Hepatocyte (in vitro differentiated cells): ENCODE measurements around the gene COL19A1. TPM values are rescaled to one million over a fixed set of nuclear protein-coding genes. Genes with fewer than 3 reads are reported as not detected.

Experiments
- DNase-seq: peaks from one replicate; pipeline ENCODE4 v3.0.0-alpha.2; 2016; ENCODE audit warnings: low spot score
- H2AFZ ChIP-seq: fragments of 200-600 bp; sonication (generic); 2 replicates; pipeline ENCODE4 v1.6.0; 2016; ENCODE audit warnings: antibody characterized with exemption, mild to moderate bottlenecking
- H3K27ac ChIP-seq: fragments of 200-600 bp; sonication (generic); 2 replicates; pipeline ENCODE4 v1.5.1; 2016; ENCODE audit warnings: mild to moderate bottlenecking
- H3K27me3 ChIP-seq: fragments of 200-600 bp; sonication (generic); 2 replicates; pipeline ENCODE4 v1.6.1; 2016
- H3K36me3 ChIP-seq: fragments of 200-600 bp; sonication (generic); replicated peaks from 2 replicates; pipeline ENCODE4 v1.5.1; 2016; ENCODE audit warnings: low read depth; ENCODE audit not compliant: insufficient read depth
- H3K4me1 ChIP-seq: fragments of 200-600 bp; sonication (generic); 2 replicates; pipeline ENCODE4 v1.5.1; 2016; ENCODE audit warnings: mild to moderate bottlenecking, moderate library complexity; ENCODE audit not compliant: insufficient read depth
- H3K4me2 ChIP-seq: fragments of 200-600 bp; sonication (generic); 2 replicates; pipeline ENCODE4 v1.6.0; 2016
- H3K4me3 ChIP-seq: fragments of 200-600 bp; sonication (generic); 2 replicates; pipeline ENCODE4 v1.5.1; 2016; ENCODE audit warnings: mild to moderate bottlenecking
- H3K79me2 ChIP-seq: fragments of 200-600 bp; sonication (generic); 2 replicates; pipeline ENCODE4 v1.6.0; 2017; ENCODE audit warnings: mild to moderate bottlenecking
- H3K9me2 ChIP-seq: fragments of 200-600 bp; sonication (generic); replicated peaks from 2 replicates; pipeline ENCODE4 v1.6.0; 2017; ENCODE audit warnings: mild to moderate bottlenecking; ENCODE audit not compliant: insufficient read depth
- H3K9me3 ChIP-seq: fragments of 200-600 bp; sonication (generic); 2 replicates; pipeline ENCODE4 v1.5.1; 2016; ENCODE audit warnings: low read depth, mild to moderate bottlenecking
- H4K20me1 ChIP-seq: fragments of 200-600 bp; sonication (generic); 2 replicates; pipeline ENCODE4 v1.6.0; 2016; ENCODE audit warnings: mild to moderate bottlenecking; ENCODE audit not compliant: insufficient read depth, poor library complexity, severe bottlenecking
- EZH2 ChIP-seq: fragments of 200-600 bp; sonication (generic); IDR thresholded peaks from 2 replicates; pipeline ENCODE4 v1.6.1; 2016; ENCODE audit warnings: antibody characterized with exemption, mild to moderate bottlenecking, borderline replicate concordance
- EZH2phosphoT487 ChIP-seq: fragments of 200-600 bp; sonication (generic); IDR thresholded peaks from one replicate; pipeline ENCODE4 v1.6.1; 2018; ENCODE audit warnings: antibody characterized with exemption, mild to moderate bottlenecking, low read depth, moderate library complexity; ENCODE audit not compliant: unreplicated experiment, severe bottlenecking
- WGBS: methylation state at CpG from one replicate; pipeline ENCODE4 v1.1.6; 2016; ENCODE audit warnings: low lambda C conversion rate; ENCODE audit errors: missing lambda C conversion rate; 5-methylcytosine and 5-hydroxymethylcytosine counted together
- polyA plus RNA-seq: library from polyadenylated mRNA; unstranded; fragments of >200 nt; fragmentation: Nextera tagmentation; extraction: Ambion mirVana; gene quantifications from 2 replicates; pipeline ENCODE4 v1.2.1, GENCODE V29; 2016
- total RNA-seq: library from RNA; depleted of rRNA; stranded (reverse); fragments of >200 nt; gene quantifications from 2 replicates; pipeline ENCODE4 v1.2.3, GENCODE V29; 2014
- TF ChIP-seq, protein P1 (sequence below): fragments of 200-600 bp; sonication (generic); IDR thresholded peaks from 2 replicates; pipeline ENCODE4 v1.5.1; 2016; ENCODE audit warnings: antibody characterized with exemption, mild to moderate bottlenecking; ENCODE audit not compliant: poor library complexity

COL19A1 gene
- total and polyA plus RNA-seq, 2 experiments from 2014 or later, result 1.1 to 1.2 TPM

DNA sequence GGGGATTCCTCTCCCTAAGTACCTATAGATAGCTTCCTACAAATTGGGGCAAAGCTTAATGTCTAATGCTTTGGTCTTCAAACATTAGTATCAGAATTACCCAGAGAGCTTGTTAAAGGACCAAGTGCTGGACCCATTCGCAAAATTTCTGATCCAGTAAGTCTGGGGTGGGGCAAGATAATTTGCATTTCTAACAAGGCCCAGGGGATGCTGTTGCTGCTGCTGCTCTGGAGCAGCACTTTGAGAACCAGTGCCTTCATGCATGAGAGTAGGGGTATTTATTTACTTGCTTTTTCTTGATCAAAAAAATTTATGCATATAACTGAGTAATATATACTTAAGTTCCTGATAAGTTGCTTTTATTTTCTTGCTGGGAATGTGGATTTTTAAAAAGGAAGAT, 24.5 kb upstream of the COL19A1 start:
- Histone ChIP-seq H3K4me1 (peaks cover 2% of the 10 kb centered on the region), H4K20me1 (no peaks in the 10 kb centered on the region), H3K27me3 (no peaks in the 10 kb centered on the region), H3K79me2 (no peaks in the 10 kb centered on the region), H3K4me3 (no peak overlapping the region), H3K36me3 (no peaks in the 10 kb centered on the region), H2AFZ (no peak overlapping the region), H3K4me2 (no peak overlapping the region), H3K27ac (no peak overlapping the region), H3K9me2 (no peaks in the 10 kb centered on the region), H3K9me3 (no peaks in the 10 kb centered on the region)
- TF ChIP-seq EZH2, result no peak
- no peak for TF ChIP-seq EZH2phosphoT487
- TF ChIP-seq, protein P1, sequence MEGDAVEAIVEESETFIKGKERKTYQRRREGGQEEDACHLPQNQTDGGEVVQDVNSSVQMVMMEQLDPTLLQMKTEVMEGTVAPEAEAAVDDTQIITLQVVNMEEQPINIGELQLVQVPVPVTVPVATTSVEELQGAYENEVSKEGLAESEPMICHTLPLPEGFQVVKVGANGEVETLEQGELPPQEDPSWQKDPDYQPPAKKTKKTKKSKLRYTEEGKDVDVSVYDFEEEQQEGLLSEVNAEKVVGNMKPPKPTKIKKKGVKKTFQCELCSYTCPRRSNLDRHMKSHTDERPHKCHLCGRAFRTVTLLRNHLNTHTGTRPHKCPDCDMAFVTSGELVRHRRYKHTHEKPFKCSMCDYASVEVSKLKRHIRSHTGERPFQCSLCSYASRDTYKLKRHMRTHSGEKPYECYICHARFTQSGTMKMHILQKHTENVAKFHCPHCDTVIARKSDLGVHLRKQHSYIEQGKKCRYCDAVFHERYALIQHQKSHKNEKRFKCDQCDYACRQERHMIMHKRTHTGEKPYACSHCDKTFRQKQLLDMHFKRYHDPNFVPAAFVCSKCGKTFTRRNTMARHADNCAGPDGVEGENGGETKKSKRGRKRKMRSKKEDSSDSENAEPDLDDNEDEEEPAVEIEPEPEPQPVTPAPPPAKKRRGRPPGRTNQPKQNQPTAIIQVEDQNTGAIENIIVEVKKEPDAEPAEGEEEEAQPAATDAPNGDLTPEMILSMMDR, result no peak
- no peak for DNase-seq
- 74% methylated on average over 1 of the region's 1 CpG for WGBS

DNA sequence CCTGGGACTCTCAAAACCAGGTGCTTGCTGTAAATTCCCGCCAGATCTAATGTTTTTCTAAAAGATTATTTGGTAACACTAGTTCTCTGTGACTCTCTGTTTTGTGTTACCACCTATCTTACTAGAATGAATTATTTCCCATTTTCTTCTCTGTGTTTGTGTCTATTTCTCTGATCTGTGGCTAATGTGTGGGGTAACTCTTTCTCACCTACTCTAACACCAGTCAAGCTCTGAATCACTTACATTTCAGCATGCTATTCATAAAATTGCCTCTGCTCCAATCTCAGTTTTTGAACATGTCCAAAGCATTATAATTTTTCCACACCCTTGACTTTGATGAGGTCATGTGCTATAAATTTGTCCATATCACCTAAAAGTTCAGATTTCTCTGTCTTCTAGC, 23.2 kb upstream of the COL19A1 start:
- no peaks in the 10 kb centered on the region for H3K27me3 ChIP-seq
- DNase-seq, result no peak
- no peaks in the 10 kb centered on the region for H3K9me3 ChIP-seq
- H4K20me1 ChIP-seq, result no peaks in the 10 kb centered on the region
- no peaks in the 10 kb centered on the region for H3K9me2 ChIP-seq
- no peaks in the 10 kb centered on the region for H3K79me2 ChIP-seq
- no peak for TF ChIP-seq EZH2phosphoT487
- TF ChIP-seq, protein P1, result no peak
- no peak for TF ChIP-seq EZH2
- H3K4me3 ChIP-seq, result no peak overlapping the region
- WGBS, result 88% methylated on average over 1 of the region's 1 CpG
- H3K4me1 ChIP-seq, result peaks cover 9% of the 10 kb centered on the region
- no peaks in the 10 kb centered on the region for H3K36me3 ChIP-seq
- no peak overlapping the region for H3K27ac ChIP-seq
- no peak overlapping the region for H2AFZ ChIP-seq
- no peak overlapping the region for H3K4me2 ChIP-seq

DNA sequence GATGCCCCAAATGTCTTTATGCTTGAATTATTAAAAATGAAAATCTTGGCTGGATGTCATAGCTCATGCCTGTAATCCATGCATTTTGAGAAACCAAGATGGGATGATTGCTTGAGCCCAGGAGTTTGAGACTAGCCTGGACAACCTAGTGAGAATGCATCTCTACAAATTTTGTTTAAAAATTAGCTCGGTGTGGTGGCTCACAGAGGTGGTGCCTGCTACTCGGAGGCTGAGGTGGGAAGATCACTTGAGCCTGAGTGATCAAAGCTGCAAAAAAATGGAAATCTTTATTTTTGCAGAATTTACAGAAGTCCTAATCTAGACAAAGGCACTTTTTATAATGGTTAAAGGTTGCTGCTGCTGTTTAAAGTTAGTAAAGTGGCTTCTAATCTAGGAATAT, 20.0 kb upstream of the COL19A1 start:
- Histone ChIP-seq H3K27ac (no peak overlapping the region), H3K9me3 (no peaks in the 10 kb centered on the region), H2AFZ (no peak overlapping the region), H3K9me2 (no peaks in the 10 kb centered on the region), H3K36me3 (no peaks in the 10 kb centered on the region), H4K20me1 (no peaks in the 10 kb centered on the region), H3K79me2 (no peaks in the 10 kb centered on the region), H3K4me2 (no peak overlapping the region), H3K4me3 (no peak overlapping the region), H3K4me1 (peaks cover 9% of the 10 kb centered on the region), H3K27me3 (no peaks in the 10 kb centered on the region)
- 45% methylated on average over 2 of the region's 2 CpGs for WGBS
- no peak for TF ChIP-seq EZH2phosphoT487
- no peak for TF ChIP-seq EZH2
- no peak for DNase-seq

DNA sequence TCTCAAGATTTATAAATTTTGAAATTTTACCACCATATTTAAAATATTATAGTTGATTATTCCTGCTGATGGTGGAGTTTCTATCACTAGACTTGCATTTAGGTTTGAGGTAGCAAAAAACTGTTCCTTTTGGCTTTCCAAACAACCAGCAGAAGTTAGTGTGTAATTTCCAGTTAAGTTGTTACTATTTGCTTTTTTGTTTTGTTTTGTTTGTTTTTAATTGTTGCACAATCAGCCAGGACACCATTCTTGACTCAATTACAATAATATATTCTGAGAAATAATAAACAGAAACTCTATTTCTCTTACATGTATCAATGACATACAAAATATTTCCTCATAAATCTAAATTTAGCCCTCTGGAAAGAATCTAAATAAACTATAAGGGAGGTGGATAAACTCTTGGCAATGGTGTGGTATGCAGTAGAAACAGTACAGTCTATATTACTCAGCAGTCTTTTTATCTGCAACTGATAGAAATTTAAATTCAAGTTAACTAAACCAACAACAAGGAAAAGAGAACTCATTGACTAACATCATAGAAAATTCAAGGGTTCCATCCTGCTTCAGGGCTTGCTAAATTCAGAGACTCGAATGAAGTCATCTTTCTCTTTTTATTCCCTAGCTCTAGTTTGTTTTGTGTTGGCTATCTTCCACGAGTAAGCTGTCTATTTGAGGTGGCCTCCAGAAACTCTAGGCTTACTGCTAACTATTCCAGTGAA, 19.4 kb upstream of the COL19A1 start:
- WGBS, result 70% methylated on average over 2 of the region's 2 CpGs
- Histone ChIP-seq H4K20me1 (no peaks in the 10 kb centered on the region), H3K9me2 (no peaks in the 10 kb centered on the region), H3K4me2 (no peak overlapping the region), H3K36me3 (no peaks in the 10 kb centered on the region), H3K4me3 (no peak overlapping the region), H3K27ac (peak overlapping the region; percentile 35), H2AFZ (no peak overlapping the region), H3K4me1 (peaks cover 9% of the 10 kb centered on the region), H3K79me2 (no peaks in the 10 kb centered on the region), H3K27me3 (no peaks in the 10 kb centered on the region), H3K9me3 (no peaks in the 10 kb centered on the region)
- DNase-seq, result no peak
- TF ChIP-seq EZH2phosphoT487 (no peak), EZH2 (no peak)
- TF ChIP-seq, protein P1, result no peak
